Cardiac muscle cell (in vitro differentiated cells and primary cell): ENCODE measurements around the gene AMH. TPM values are rescaled to one million over a fixed set of nuclear protein-coding genes. Genes with fewer than 3 reads are reported as not detected.
A peak's percentile ranks its signal among the peaks of the same experiment; 100 is the strongest.
"Not testable (repeated sequence)": the region's sequence is repeated elsewhere in the genome, so short reads cannot be mapped to it uniquely, and the experiment has no call there.

ENCODE experiments used
- DNase-seq, 2 donors: peaks; one replicate each; pipeline versions ENCODE4 v3.0.0 to v3.0.0-alpha.2; 2010 to 2017; ENCODE audit warnings: low read depth in 1 of 2, low spot score in 1 of 2
- H3K27ac ChIP-seq: fragments of 200-600 bp; sonication (generic); 2 replicates; pipeline ENCODE4 v1.5.1; 2016
- H3K27me3 ChIP-seq: fragments of 200-600 bp; sonication (generic); 2 replicates; pipeline ENCODE4 v1.6.0; 2016; ENCODE audit warnings: control low read depth
- H3K36me3 ChIP-seq: fragments of 200-600 bp; sonication (generic); 2 replicates; pipeline ENCODE4 v1.5.1; 2016; ENCODE audit warnings: control low read depth
- H3K4me1 ChIP-seq: fragments of 200-600 bp; sonication (generic); 2 replicates; pipeline ENCODE4 v1.8.1; 2017; ENCODE audit warnings: low read depth, mild to moderate bottlenecking, mixed run types
- H3K4me3 ChIP-seq: fragments of 200-600 bp; sonication (generic); 2 replicates; pipeline ENCODE4 v1.5.1; 2016; ENCODE audit warnings: mild to moderate bottlenecking
- H3K9me3 ChIP-seq: fragments of 200-600 bp; sonication (generic); 2 replicates; pipeline ENCODE4 v1.5.1; 2017; ENCODE audit warnings: low read depth, mild to moderate bottlenecking, control low read depth
- polyA plus RNA-seq: library from polyadenylated mRNA; unstranded; fragments of >200 nt; fragmentation: Nextera tagmentation; extraction: Ambion mirVana; gene quantifications from 2 replicates; pipeline ENCODE4 v1.2.1, GENCODE V29; 2016
- total RNA-seq: library from RNA; depleted of rRNA; stranded (reverse); fragments of >200 nt; gene quantifications from 2 replicates; pipeline ENCODE4 v1.2.3, GENCODE V29; 2016
- TF ChIP-seq, protein P1 (sequence below): IDR thresholded peaks from 2 replicates; pipeline ENCODE4 v1.5.1; 2012; ENCODE audit warnings: low read depth, mild to moderate bottlenecking, low read length

The AMH gene
- total and polyA plus RNA-seq, 2 experiments from 2014 or later: 24.1 to 71.4 TPM

DNA sequence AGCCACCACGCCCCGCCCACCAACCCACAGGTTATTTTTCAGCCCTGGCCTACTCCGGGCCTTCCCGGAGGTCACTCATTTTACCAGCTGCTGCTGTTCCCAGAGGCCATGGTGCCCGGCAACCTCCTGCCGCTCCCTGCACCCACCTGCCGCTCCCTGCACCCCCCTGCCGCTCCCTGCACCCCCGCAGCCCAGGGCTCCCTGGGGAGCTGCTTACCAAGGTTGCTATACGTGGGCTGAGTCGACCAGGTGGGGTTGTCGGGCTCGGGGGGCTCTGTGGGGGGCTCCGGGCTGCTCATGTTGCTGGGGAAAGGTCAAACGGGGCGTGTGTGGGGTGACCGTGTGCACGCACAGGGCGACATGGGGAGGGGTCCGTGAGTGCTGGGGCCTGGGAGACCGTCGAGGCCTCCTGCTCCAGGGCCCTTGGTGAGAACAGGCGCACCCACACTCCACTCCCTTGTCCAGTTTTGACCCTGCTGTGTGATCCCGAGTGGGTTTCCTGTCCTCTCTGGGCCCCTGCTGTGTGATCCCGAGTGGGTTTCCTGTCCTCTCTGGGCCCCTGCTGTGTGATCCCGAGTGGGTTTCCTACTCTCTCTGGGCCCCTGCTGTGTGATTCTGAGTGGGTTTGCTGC is 31.6 kb downstream of the AMH start:
- no peak for DNase-seq
- TF ChIP-seq, protein P1, sequence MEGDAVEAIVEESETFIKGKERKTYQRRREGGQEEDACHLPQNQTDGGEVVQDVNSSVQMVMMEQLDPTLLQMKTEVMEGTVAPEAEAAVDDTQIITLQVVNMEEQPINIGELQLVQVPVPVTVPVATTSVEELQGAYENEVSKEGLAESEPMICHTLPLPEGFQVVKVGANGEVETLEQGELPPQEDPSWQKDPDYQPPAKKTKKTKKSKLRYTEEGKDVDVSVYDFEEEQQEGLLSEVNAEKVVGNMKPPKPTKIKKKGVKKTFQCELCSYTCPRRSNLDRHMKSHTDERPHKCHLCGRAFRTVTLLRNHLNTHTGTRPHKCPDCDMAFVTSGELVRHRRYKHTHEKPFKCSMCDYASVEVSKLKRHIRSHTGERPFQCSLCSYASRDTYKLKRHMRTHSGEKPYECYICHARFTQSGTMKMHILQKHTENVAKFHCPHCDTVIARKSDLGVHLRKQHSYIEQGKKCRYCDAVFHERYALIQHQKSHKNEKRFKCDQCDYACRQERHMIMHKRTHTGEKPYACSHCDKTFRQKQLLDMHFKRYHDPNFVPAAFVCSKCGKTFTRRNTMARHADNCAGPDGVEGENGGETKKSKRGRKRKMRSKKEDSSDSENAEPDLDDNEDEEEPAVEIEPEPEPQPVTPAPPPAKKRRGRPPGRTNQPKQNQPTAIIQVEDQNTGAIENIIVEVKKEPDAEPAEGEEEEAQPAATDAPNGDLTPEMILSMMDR: no peak
- H3K4me1 ChIP-seq: no peaks in the 10 kb centered on the region
- no peaks in the 10 kb centered on the region for H3K9me3 ChIP-seq
- H3K27me3 ChIP-seq: peaks cover 33% of the 10 kb centered on the region
- H3K4me3 ChIP-seq: no peak overlapping the region
- H3K36me3 ChIP-seq: no peaks in the 10 kb centered on the region
- no peak overlapping the region for H3K27ac ChIP-seq

DNA sequence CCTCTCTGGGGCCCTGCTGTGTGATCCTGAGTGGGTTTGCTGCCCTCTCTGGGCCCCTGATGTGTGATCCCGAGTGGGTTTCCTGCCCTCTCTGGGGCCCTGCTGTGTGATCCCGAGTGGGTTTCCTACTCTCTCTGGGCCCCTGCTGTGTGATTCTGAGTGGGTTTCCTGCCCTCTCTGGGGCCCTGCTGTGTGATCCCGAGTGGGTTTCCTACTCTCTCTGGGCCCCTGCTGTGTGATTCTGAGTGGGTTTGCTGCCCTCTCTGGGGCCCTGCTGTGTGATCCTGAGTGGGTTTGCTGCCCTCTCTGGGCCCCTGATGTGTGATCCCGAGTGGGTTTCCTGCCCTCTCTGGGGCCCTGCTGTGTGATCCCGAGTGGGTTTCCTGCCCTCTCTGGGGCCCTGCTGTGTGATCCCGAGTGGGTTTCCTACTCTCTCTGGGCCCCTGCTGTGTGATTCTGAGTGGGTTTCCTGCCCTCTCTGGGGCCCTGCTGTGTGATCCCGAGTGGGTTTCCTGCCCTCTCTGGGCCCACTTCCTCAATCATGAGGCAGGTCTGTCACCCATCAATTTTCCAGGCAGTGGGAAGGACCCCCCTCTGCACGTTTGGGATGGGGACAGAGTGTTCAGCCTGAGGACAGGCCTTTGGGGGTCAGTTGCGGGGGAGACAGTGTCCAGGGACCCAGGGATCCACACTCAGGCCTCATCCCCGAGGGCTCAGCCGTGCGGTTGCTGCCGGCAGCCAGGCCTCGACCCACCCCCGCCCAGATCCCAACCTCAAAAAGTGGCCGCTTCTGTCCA is 32.3 kb downstream of the AMH start:
- H3K27ac ChIP-seq, DNase-seq, H3K4me3 ChIP-seq, H3K9me3 ChIP-seq, H3K4me1 ChIP-seq, H3K36me3 ChIP-seq: not testable (repeated sequence)
- H3K27me3 ChIP-seq: peaks cover 40% of the 10 kb centered on the region

DNA sequence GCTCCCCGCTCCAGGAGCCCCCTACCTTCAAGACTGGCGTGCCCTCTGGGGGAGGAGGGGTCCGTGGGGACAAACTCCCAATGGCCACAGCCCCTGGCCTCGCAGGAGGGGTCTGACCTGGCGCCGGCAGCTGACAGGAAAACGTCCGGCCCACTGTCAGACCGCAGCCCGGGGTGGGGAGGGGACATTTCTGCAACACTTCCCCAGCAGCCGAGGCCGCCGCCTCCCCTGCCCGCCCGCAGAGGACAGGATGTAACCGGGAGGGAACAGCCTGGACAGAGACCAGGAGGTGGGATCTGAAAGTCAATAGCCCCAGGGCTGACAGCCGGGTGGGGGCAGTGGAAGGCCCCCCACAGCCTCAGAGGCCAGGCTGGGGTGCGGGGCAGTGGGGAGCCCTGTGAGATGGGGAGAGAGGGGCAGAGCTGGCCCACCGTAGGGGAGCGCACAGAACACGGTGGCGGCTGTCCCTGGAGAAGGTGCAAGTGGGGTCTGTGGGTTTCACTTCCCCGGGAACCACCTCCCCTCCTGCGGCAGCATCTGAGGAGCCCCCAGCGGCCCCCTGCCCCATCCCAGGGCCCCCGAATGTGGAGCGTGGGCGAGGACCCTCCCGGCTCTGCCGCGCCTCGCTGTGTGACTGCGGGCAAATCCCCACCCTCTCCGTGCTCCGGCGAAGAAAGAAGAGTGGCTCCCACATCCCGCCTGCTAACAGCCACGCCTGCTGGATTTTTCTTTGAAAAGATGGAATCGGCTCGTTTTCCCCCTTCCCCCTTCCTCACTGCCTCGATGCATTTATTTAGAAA is 33.1 kb downstream of the AMH start, which contains the start of gene PEAK3:
Gene PEAK3 (minus strand): TSS at position 114 of the 800 bp plus-strand sequence. CDS start 1,244 bp downstream, outside the sequence.
- Histone ChIP-seq H3K27ac (no peak within 1 kb of the TSS), H3K4me3 (no peak within 1 kb of the TSS), H3K4me1 (no peaks in the 10 kb centered on the region), H3K36me3 (no peaks in the 10 kb centered on the region), H3K9me3 (no peaks in the 10 kb centered on the region), H3K27me3 (peaks cover 48% of the 10 kb centered on the region)
- TF ChIP-seq, protein P1: no peak
- peak; percentile 61 to 64 for DNase-seq

DNA sequence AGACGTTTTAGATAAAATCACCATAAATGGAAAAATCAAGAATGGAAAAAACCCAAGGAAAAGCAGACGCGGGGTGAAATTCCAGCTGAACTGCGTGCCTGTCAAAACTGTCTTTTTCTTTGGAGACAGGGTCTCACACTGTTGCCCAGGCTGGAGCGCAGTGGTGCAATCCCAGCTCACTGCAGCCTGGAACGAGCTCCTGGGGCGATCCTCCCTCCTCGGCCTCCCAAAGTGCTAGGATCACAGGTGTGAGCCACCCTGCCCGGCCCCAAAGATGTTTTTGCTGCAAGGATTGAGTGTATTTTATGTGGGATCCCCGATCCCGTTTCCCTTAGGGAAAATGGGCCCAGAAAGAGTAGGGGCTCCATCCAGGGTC is 33.7 kb downstream of the AMH start:
- Histone ChIP-seq H3K27ac (no peak overlapping the region), H3K9me3 (no peaks in the 10 kb centered on the region), H3K36me3 (no peaks in the 10 kb centered on the region), H3K4me1 (no peaks in the 10 kb centered on the region), H3K4me3 (no peak overlapping the region), H3K27me3 (peaks cover 54% of the 10 kb centered on the region)
- TF ChIP-seq, protein P1: no peak
- no peak for DNase-seq

DNA sequence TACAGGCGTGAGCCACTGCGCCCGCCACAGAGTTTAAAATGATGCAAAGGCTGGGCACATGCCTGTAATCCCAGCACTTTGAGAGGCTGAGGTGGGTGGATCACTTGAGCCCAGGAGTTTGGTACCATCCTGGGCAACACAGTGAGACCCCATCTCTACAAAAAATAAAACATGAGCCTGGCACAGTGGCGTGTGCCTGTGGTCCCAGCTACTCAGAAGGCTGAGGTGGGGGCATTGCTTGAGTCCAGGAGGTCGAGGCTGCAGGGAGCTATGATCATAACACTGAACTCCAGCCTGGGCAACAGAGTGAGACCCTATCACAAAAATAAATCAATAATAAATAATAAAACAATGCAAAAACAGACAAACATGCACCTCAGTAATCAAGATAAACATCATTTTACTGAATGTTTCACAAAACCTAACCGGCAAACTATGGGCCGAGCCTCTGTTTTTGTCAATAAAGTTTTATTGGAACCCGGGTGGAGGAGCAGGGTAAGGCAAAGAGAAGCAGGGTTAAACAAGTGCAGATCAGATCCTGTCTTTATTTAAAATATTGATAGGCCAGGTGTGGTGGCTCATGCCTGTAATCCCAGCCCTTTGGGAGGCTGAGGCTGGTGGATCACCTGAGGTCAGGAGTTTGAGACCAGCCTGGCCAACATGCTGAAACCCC is 34.8 kb downstream of the AMH start:
- TF ChIP-seq, protein P1: no peak
- Histone ChIP-seq H3K9me3 (no peaks in the 10 kb centered on the region), H3K27me3 (peaks cover 65% of the 10 kb centered on the region)

More for the DNA sequence above, 34.8 kb downstream of the AMH start:
- H3K4me3 ChIP-seq: no peak overlapping the region
- no peak overlapping the region for H3K27ac ChIP-seq
- no peaks in the 10 kb centered on the region for H3K4me1 ChIP-seq
- H3K36me3 ChIP-seq: no peaks in the 10 kb centered on the region
- DNase-seq: no peak
